Ovary (tissue), 1 donor: ENCODE data around the gene TGFB1.

Experiments
- EP300 ChIP-seq: sonication (generic); formaldehyde crosslinking; IDR thresholded peaks from one replicate; pipeline ENCODE4 v1.6.1; 2017; ENCODE audit warnings: antibody characterized with exemption
- POLR2A ChIP-seq: fragments of 450-650 bp; IDR thresholded peaks from one replicate; pipeline ENCODE4 v1.6.1; 2017; ENCODE audit warnings: antibody characterized with exemption, mild to moderate bottlenecking, moderate library complexity

GRCh38 chr19:41311613-41312012 is 42.1 kb downstream of the TGFB1 start:
- TF ChIP-seq EP300 (no peak), POLR2A (no peak)
